GM21619 (cell line): ENCODE data around the gene MXD1.

Experiments
- ATAC-seq: cut with Tn5 transposase; IDR thresholded peaks from one replicate; pipeline ENCODE4 v1.9.1; 2021; ENCODE audit not compliant: unreplicated experiment

The MXD1 gene

GRCh38 chr2:69933254-69933828, 18.4 kb downstream of the MXD1 start:
- no peak for ATAC-seq

GRCh38 chr2:69933839-69934613, 19.1 kb downstream of the MXD1 start:
- no peak for ATAC-seq

GRCh38 chr2:69934614-69934908, 19.7 kb downstream of the MXD1 start:
- no peak for ATAC-seq

GRCh38 chr2:69935011-69935410, 20.1 kb downstream of the MXD1 start:
- no peak for ATAC-seq

- ATAC-seq: no peak
Measured at GRCh38 chr2:69936906-69937305, 22.0 kb downstream of the MXD1 start.

- ATAC-seq: no peak
Measured at GRCh38 chr2:69937968-69938367, 23.1 kb downstream of the MXD1 start.

GRCh38 chr2:69939722-69940121, 24.8 kb downstream of the MXD1 start:
- no peak for ATAC-seq

GRCh38 chr2:69940691-69941090, 25.8 kb downstream of the MXD1 start:
- no peak for ATAC-seq

- no peak for ATAC-seq
Measured at GRCh38 chr2:69943000-69943842, 28.3 kb downstream of the MXD1 start.

GRCh38 chr2:69943843-69944525, 29.1 kb downstream of the MXD1 start:
- no peak for ATAC-seq

- ATAC-seq: no peak
Measured at GRCh38 chr2:69944756-69945155, 29.8 kb downstream of the MXD1 start.

- no peak for ATAC-seq
Measured at GRCh38 chr2:69945441-69945840, 30.5 kb downstream of the MXD1 start.

GRCh38 chr2:69945941-69946340, 31.0 kb downstream of the MXD1 start:
- no peak for ATAC-seq

- peak; percentile 60 for ATAC-seq
Measured at GRCh38 chr2:69946351-69947324, 31.7 kb downstream of the MXD1 start.

GRCh38 chr2:69947325-69947931, 32.5 kb downstream of the MXD1 start:
- ATAC-seq: no peak

GRCh38 chr2:69948032-69948962, 33.4 kb downstream of the MXD1 start:
- no peak for ATAC-seq

- no peak for ATAC-seq
Measured at GRCh38 chr2:69948963-69949645, 34.2 kb downstream of the MXD1 start.

- ATAC-seq: no peak
Measured at GRCh38 chr2:69950241-69950640, 35.3 kb downstream of the MXD1 start.
